GM10266 (cell line): Measurements from ENCODE around the gene ACRBP.

ENCODE experiments used
- DNase-seq: peaks from one replicate; pipeline ENCODE4 v3.0.0; 2012; ENCODE audit errors: extremely low spot score
- TF ChIP-seq, protein P1 (sequence below): IDR thresholded peaks from 2 replicates; pipeline ENCODE4 v1.5.1; 2012; ENCODE audit warnings: mild to moderate bottlenecking, low read depth; ENCODE audit not compliant: control insufficient read depth, insufficient read depth; ENCODE audit errors: missing control alignments

The ACRBP gene

DNA sequence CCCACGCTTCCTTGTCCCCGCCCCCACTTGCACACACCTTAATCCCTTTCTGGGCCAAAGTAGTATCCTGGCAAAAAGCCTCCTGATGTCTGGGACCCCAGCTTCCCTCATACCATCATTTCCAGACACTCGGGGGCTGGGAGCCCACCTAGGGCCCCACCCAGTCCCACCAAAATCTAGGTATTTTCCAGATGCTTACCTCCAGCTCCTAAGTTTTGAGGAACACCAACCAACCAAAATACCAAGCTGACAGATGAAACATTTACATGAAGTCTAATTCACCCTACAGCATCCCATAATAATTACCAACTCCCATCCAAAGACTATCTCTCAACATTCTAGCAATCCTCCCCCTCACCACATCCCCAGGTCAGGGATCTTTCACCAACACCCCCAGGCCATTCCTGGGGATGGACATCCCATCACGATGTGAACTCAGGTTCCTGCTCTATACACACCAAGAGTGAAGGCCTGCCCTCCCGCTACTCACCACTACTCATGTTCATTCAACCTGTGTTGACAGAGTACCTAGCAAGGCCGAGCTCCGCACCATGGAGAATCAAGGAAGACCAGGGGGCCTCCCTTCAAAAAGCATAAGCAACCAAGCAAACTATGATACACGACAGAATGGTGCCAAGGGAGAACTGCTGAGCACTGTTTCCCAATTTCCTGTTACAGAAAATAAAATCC lies 38.5 kb downstream of the ACRBP start:
- DNase-seq: no peak

DNA sequence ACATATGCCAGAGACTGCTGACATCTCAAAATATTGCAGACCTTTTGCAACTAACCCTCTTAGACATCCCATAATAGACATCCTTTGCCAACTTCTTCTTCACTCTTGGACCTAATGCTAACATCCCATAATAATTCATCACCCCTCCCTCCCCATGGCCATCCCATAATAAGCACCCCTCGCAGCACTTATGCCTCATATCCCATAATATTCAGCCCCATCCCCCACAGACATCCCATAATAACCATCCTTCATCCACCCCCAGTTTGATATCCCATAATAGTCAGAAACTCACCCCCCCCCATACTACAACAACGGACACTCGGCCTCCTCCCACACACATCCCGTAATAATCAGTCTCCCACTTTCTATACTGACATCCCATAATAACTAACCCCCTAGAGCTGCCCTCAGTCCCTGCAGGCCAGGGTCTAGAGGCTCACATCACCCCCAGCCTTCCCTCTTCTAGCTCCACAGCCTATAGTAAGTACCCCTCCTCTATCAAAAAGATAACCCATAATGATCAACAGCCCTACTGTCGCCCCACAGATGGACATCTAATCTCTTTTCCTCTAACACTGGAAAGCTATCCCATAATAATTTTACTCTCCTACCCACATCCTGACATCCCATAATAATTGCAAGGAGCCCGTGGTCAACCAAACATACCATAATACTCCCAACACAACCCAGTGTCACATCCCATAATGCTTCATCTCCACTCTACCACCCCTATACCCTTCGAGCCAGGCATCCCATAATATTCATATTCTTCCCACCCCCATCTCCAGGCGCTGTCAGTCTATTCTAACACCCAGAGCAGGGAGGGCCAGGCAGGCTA lies 39.3 kb downstream of the ACRBP start:
- DNase-seq: peak; percentile 73
- TF ChIP-seq, protein P1, sequence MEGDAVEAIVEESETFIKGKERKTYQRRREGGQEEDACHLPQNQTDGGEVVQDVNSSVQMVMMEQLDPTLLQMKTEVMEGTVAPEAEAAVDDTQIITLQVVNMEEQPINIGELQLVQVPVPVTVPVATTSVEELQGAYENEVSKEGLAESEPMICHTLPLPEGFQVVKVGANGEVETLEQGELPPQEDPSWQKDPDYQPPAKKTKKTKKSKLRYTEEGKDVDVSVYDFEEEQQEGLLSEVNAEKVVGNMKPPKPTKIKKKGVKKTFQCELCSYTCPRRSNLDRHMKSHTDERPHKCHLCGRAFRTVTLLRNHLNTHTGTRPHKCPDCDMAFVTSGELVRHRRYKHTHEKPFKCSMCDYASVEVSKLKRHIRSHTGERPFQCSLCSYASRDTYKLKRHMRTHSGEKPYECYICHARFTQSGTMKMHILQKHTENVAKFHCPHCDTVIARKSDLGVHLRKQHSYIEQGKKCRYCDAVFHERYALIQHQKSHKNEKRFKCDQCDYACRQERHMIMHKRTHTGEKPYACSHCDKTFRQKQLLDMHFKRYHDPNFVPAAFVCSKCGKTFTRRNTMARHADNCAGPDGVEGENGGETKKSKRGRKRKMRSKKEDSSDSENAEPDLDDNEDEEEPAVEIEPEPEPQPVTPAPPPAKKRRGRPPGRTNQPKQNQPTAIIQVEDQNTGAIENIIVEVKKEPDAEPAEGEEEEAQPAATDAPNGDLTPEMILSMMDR: no peak

More for the DNA sequence above, 38.5 kb downstream of the ACRBP start:
- TF ChIP-seq, protein P1: no peak

DNA sequence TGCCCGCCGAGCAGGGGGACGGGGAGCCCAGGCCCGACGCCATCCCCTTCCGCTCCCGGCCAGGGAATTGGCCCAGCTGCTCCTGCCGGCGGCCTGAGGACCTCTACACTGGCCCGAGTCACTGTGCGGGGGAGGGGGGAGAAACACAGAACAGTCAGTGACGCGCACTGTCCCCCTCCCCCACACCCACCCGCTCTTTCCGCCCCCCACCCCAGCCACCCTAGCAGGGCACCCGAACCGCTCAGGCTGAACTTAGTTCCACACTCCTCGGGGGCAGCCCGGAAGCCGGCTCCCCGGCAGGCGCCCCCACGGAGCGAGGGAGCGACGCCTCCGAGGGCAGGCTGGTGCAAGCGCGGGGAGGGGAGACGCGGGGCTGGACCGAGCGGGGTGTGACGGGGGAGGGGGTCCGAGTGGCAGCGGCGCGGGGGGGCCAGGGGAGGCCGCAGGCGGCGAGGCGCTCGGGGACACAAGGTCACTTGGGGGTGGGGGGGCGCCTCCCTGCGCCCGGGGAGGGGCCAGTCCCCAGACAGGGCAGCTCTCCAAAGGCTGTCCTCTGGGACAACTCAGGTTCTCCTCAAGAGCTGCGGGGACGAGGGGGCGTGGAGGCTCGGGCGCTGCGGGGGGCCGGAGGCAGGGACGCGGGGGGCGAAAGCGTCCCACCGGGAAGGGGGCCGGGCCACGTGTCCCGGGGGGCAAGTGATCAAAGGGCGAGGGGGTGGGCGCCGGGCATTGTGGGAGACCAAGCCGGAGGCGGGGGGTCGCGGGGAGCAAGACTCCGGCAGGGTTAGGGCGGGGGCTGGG lies 40.7 kb downstream of the ACRBP start:
- DNase-seq: peak; percentile 67
- TF ChIP-seq, protein P1: no peak

DNA sequence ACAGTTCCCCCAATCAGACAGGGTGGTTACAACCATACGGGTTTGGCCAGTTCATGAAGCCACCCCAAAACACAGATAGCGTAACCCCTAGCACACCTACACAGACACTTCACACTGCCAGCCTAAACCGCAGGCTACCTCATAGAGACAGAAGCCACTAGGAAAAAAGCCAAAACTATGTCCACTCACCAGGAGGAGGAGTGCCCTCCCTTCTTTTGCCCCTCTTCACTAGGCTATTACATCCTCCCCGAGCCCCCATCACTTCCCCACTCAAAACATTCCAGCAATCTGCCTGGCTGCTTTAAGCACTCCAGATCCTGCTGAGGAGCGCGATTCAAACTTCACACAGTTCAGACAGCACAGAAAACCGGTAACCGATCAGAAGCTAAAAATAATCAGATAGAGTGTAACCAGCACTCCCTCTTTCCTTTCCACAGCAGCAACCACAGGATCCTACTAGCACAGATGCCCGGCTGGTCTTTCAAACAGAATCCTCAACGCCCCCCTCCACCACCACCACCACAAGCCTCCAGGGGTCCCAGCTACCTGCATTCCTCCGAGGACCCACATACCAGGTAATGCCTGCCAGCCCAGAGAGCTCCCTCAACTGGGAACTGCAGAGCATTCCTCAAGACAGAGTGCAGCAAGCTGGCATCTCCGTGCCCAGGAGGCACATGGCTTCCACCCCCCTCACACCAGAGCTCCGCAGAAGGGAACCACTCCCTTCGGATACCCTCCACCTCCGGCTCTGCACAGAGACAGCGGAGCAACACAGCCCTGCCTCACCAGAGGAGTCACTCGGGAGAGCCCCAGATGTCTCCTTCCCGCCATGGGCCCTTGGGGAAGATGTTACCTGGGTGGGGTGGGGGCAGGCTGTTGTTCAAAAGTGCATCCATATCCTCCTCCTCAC lies 41.6 kb downstream of the ACRBP start:
- no peak for DNase-seq
- TF ChIP-seq, protein P1: no peak

DNA sequence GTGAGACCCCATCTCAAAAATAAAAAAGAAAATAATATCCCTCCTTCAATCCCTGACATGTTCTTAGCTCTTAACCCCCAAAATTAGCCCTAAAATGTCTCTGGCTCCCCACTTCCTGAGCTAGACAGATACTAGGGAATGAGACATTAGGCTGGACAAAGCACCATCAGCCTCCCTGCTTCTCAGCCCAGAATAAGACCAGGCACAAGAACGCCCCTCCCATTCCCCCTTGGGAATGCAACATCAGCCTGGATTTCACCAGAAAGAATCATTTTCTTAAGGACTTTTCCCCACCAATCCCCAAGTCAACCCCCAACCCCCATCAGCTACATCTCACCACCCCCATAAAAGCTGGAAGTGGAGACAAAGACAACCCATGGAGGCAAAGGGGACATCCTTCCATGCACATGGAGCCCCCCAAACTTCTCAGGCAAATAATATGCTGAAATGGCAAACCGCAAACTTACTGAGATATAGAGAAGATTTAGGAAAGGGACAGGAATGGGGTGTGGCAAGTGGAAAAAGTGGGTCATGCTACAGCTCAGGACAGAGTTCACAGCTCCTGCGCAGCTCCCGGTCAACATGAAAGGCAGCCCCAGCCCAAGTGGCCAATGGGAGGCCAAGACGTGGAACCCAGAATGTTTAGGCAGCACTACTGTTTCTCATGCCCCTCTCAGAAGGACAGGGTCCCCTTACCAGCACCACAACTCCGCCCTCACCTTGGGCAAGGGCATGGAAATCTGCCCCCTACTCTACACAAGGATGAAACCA lies 42.8 kb downstream of the ACRBP start:
- TF ChIP-seq, protein P1: no peak

DNA sequence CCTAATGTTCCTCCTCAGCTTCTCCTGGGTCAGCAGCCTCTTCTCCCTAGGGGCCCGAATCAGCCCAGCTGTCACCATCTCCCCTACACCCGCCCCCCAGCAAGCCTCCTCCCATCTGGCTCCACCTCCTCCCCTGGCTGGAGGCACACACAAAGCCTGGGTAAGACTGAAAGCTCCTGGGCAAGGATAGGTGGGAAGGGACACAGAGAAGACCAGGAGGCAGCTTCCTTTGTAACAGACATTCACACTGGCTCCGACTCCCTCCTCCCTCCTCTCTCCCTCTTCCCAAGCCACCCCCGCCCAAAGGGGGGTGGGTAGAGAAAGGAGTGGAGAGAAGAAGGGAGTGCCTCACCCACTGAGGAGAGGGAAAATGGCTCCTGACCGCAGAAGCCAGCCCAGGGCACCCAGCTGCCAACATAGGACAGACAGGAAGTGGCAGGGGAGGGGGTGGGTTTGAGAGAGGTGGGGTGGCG lies 44.1 kb downstream of the ACRBP start:
- DNase-seq: no peak
- TF ChIP-seq, protein P1: no peak

More for the DNA sequence above, 42.8 kb downstream of the ACRBP start:
- no peak for DNase-seq
